Stimulated activated memory B cell treated with anti-CD40 and anti-IgM and Interleukin-4, amounts not matched to agents 10 μg/mL and 1 μg/mL and 100 μg/mL, for 72 hours (primary cell): ENCODE data around the gene WRNIP1.
"Not testable (repeated sequence)": the region's sequence is repeated elsewhere in the genome, so short reads cannot be mapped to it uniquely, and the experiment has no call there.

Experiments
- ATAC-seq: fragments of 150-1000 bp; cut with Tn5 transposase; 2 replicates; pipeline ENCODE4 v1.10.0; 2021
- H3K27ac Mint-ChIP-seq: one replicate; pipeline ENCODE4 v1.8.0; 2022; ENCODE audit warnings: mild to moderate bottlenecking, mixed read lengths
- H3K27me3 Mint-ChIP-seq: one replicate; pipeline ENCODE4 v1.8.0; 2022; ENCODE audit warnings: mixed read lengths
- H3K36me3 Mint-ChIP-seq: one replicate; pipeline ENCODE4 v1.8.0; 2022; ENCODE audit warnings: mixed read lengths
- H3K4me1 Mint-ChIP-seq: one replicate; pipeline ENCODE4 v1.8.0; 2022; ENCODE audit warnings: mixed read lengths
- H3K4me3 Mint-ChIP-seq: one replicate; pipeline ENCODE4 v1.8.0; 2022; ENCODE audit warnings: mild to moderate bottlenecking, moderate library complexity, mixed read lengths
- H3K9me3 Mint-ChIP-seq: one replicate; pipeline ENCODE4 v1.8.0; 2022; ENCODE audit warnings: mixed read lengths

Gene WRNIP1

GRCh38 chr6:2750832-2751231, 14.4 kb upstream of the WRNIP1 start, which contains the start of gene MYLK4:
Gene MYLK4 (minus strand): TSS chr6:2750922. CDS start chr6:2749294, 1,628 bp downstream.
- Mint-ChIP-seq H3K27ac (no peak within 1 kb of the TSS), H3K4me3 (no peak within 1 kb of the TSS)

GRCh38 chr6:2751871-2752270, 13.3 kb upstream of the WRNIP1 start:
- H3K36me3 Mint-ChIP-seq, result no peaks in the 10 kb centered on the region
- no peaks in the 10 kb centered on the region for H3K9me3 Mint-ChIP-seq
- no peak for ATAC-seq
- H3K4me3 Mint-ChIP-seq, result no peak overlapping the region
- peaks cover 13% of the 10 kb centered on the region for H3K27me3 Mint-ChIP-seq
- no peak overlapping the region for H3K27ac Mint-ChIP-seq
- peaks cover 16% of the 10 kb centered on the region for H3K4me1 Mint-ChIP-seq

More at GRCh38 chr6:2750832-2751231, 14.4 kb upstream of the WRNIP1 start, which contains the start of gene MYLK4:
- peaks cover 16% of the 10 kb centered on the region for H3K4me1 Mint-ChIP-seq
- H3K36me3 Mint-ChIP-seq, result no peaks in the 10 kb centered on the region
- ATAC-seq, result no peak
- no peaks in the 10 kb centered on the region for H3K9me3 Mint-ChIP-seq
- H3K27me3 Mint-ChIP-seq, result peaks cover 13% of the 10 kb centered on the region

GRCh38 chr6:2752477-2753109, 12.6 kb upstream of the WRNIP1 start:
- peaks cover 13% of the 10 kb centered on the region for H3K27me3 Mint-ChIP-seq
- H3K4me1 Mint-ChIP-seq, result peaks cover 16% of the 10 kb centered on the region
- H3K9me3 Mint-ChIP-seq, result no peaks in the 10 kb centered on the region
- H3K4me3 Mint-ChIP-seq, result no peak overlapping the region
- H3K27ac Mint-ChIP-seq, result no peak overlapping the region
- no peak for ATAC-seq
- H3K36me3 Mint-ChIP-seq, result no peaks in the 10 kb centered on the region

GRCh38 chr6:2753110-2753489, 12.1 kb upstream of the WRNIP1 start:
- H3K27me3 Mint-ChIP-seq, result peaks cover 13% of the 10 kb centered on the region
- no peak for ATAC-seq

GRCh38 chr6:2753743-2754142, 11.4 kb upstream of the WRNIP1 start:
- no peak overlapping the region for H3K4me3 Mint-ChIP-seq
- peaks cover 13% of the 10 kb centered on the region for H3K27me3 Mint-ChIP-seq
- H3K4me1 Mint-ChIP-seq, result peaks cover 16% of the 10 kb centered on the region
- H3K27ac Mint-ChIP-seq, result no peak overlapping the region
- H3K36me3 Mint-ChIP-seq, result no peaks in the 10 kb centered on the region
- no peaks in the 10 kb centered on the region for H3K9me3 Mint-ChIP-seq
- ATAC-seq, result no peak

More at GRCh38 chr6:2753110-2753489, 12.1 kb upstream of the WRNIP1 start:
- Mint-ChIP-seq H3K36me3 (no peaks in the 10 kb centered on the region), H3K9me3 (no peaks in the 10 kb centered on the region), H3K4me1 (peaks cover 16% of the 10 kb centered on the region), H3K27ac (no peak overlapping the region), H3K4me3 (no peak overlapping the region)

GRCh38 chr6:2754393-2754792, 10.8 kb upstream of the WRNIP1 start:
- Mint-ChIP-seq H3K36me3 (no peaks in the 10 kb centered on the region), H3K4me1 (peaks cover 16% of the 10 kb centered on the region), H3K4me3 (no peak overlapping the region), H3K27me3 (peaks cover 13% of the 10 kb centered on the region), H3K27ac (no peak overlapping the region), H3K9me3 (no peaks in the 10 kb centered on the region)
- ATAC-seq, result no peak

GRCh38 chr6:2754911-2755310, 10.3 kb upstream of the WRNIP1 start:
- no peak overlapping the region for H3K4me3 Mint-ChIP-seq
- H3K36me3 Mint-ChIP-seq, result no peaks in the 10 kb centered on the region
- H3K4me1 Mint-ChIP-seq, result peaks cover 13% of the 10 kb centered on the region
- ATAC-seq, result no peak
- H3K27me3 Mint-ChIP-seq, result peaks cover 11% of the 10 kb centered on the region
- no peak overlapping the region for H3K27ac Mint-ChIP-seq
- no peaks in the 10 kb centered on the region for H3K9me3 Mint-ChIP-seq

GRCh38 chr6:2755456-2755855, 9.7 kb upstream of the WRNIP1 start:
- no peaks in the 10 kb centered on the region for H3K36me3 Mint-ChIP-seq
- peaks cover 8% of the 10 kb centered on the region for H3K4me1 Mint-ChIP-seq
- H3K27me3 Mint-ChIP-seq, result peaks cover 5% of the 10 kb centered on the region
- no peak overlapping the region for H3K27ac Mint-ChIP-seq
- no peak for ATAC-seq
- H3K9me3 Mint-ChIP-seq, result no peaks in the 10 kb centered on the region
- H3K4me3 Mint-ChIP-seq, result no peak overlapping the region

GRCh38 chr6:2756241-2756640, 9.0 kb upstream of the WRNIP1 start:
- no peaks in the 10 kb centered on the region for H3K9me3 Mint-ChIP-seq
- no peak overlapping the region for H3K27ac Mint-ChIP-seq
- H3K4me1 Mint-ChIP-seq, result peaks cover 8% of the 10 kb centered on the region
- H3K27me3 Mint-ChIP-seq, result no peaks in the 10 kb centered on the region
- ATAC-seq, result no peak
- H3K36me3 Mint-ChIP-seq, result no peaks in the 10 kb centered on the region
- no peak overlapping the region for H3K4me3 Mint-ChIP-seq

- Mint-ChIP-seq H3K4me3 (no peak overlapping the region), H3K36me3 (no peaks in the 10 kb centered on the region), H3K4me1 (peaks cover 8% of the 10 kb centered on the region), H3K9me3 (no peaks in the 10 kb centered on the region), H3K27me3 (no peaks in the 10 kb centered on the region), H3K27ac (no peak overlapping the region)
- ATAC-seq, result no peak
These were observed 8.4 kb upstream of the WRNIP1 start for GRCh38 chr6:2756687-2757224.

GRCh38 chr6:2758980-2759379, 6.2 kb upstream of the WRNIP1 start:
- Mint-ChIP-seq H3K4me1 (no peaks in the 10 kb centered on the region), H3K4me3 (no peak overlapping the region), H3K27ac (no peak overlapping the region), H3K9me3 (no peaks in the 10 kb centered on the region), H3K36me3 (no peaks in the 10 kb centered on the region), H3K27me3 (no peaks in the 10 kb centered on the region)
- ATAC-seq, result no peak

- Mint-ChIP-seq H3K4me3 (no peak overlapping the region), H3K27ac (no peak overlapping the region), H3K9me3 (no peaks in the 10 kb centered on the region), H3K4me1 (peaks cover 9% of the 10 kb centered on the region), H3K36me3 (no peaks in the 10 kb centered on the region), H3K27me3 (no peaks in the 10 kb centered on the region)
- no peak for ATAC-seq
These were observed 4.0 kb upstream of the WRNIP1 start for GRCh38 chr6:2760882-2761842.

GRCh38 chr6:2762868-2763267, 2.3 kb upstream of the WRNIP1 start:
- not testable (repeated sequence) for ATAC-seq, H3K4me3 Mint-ChIP-seq, H3K27me3 Mint-ChIP-seq, H3K9me3 Mint-ChIP-seq, H3K36me3 Mint-ChIP-seq, H3K27ac Mint-ChIP-seq
- peaks cover 21% of the 10 kb centered on the region for H3K4me1 Mint-ChIP-seq

- H3K9me3 Mint-ChIP-seq, result no peaks in the 10 kb centered on the region
- no peaks in the 10 kb centered on the region for H3K27me3 Mint-ChIP-seq
- no peak overlapping the region for H3K27ac Mint-ChIP-seq
- no peaks in the 10 kb centered on the region for H3K36me3 Mint-ChIP-seq
- no peak overlapping the region for H3K4me3 Mint-ChIP-seq
- H3K4me1 Mint-ChIP-seq, result peaks cover 26% of the 10 kb centered on the region
- no peak for ATAC-seq
These were observed 1.8 kb upstream of the WRNIP1 start for GRCh38 chr6:2763345-2763841.

- Mint-ChIP-seq H3K27ac (peak overlapping the region; percentile 97), H3K4me1 (peaks cover 30% of the 10 kb centered on the region), H3K36me3 (no peaks in the 10 kb centered on the region), H3K4me3 (peak overlapping the region; percentile 92), H3K27me3 (no peaks in the 10 kb centered on the region), H3K9me3 (no peaks in the 10 kb centered on the region)
- no peak for ATAC-seq
These were observed 1.2 kb upstream of the WRNIP1 start for GRCh38 chr6:2763876-2764540.
